CD14-positive monocyte (primary cell): ENCODE data around the gene RBM22. TPM values are rescaled to one million over a fixed set of nuclear protein-coding genes. Genes with fewer than 3 reads are reported as not detected.

ENCODE experiments used
- DNase-seq, 3 donors: peaks; one replicate each; pipeline ENCODE4 v3.0.0-alpha.2; 2011 to 2022
- H2AFZ ChIP-seq: 2 replicates; pipeline ENCODE4 v1.6.0; 2012; ENCODE audit warnings: mild to moderate bottlenecking, low read depth, low read length, inconsistent platforms; ENCODE audit not compliant: insufficient read depth, poor library complexity, severe bottlenecking
- H3K27ac ChIP-seq, 2 donors: 1 replicate in 1 of 2; 2 replicates in 1 of 2; pipeline ENCODE4 v1.5.1; 2012 to 2013; ENCODE audit warnings: low read length in 2 of 2, control low read depth in 1 of 2, inconsistent platforms in 1 of 2, low read depth in 1 of 2, mild to moderate bottlenecking in 1 of 2
- H3K27me3 ChIP-seq, 2 donors: one replicate each; pipeline versions ENCODE4 v1.6.0 to v1.6.1; 2011 to 2013; ENCODE audit warnings: low read length in 2 of 2; ENCODE audit not compliant: control insufficient read depth in 2 of 2, insufficient read depth in 2 of 2
- H3K36me3 ChIP-seq, 2 donors: replicated peaks in 1 of 2; 1 replicate in 1 of 2; 2 replicates in 1 of 2; pipeline versions ENCODE4 v1.5.1 to v1.6.1; 2012 to 2013; ENCODE audit warnings: low read length in 2 of 2, control low read depth in 1 of 2, inconsistent platforms in 1 of 2, mild to moderate bottlenecking in 1 of 2; ENCODE audit not compliant: insufficient read depth in 2 of 2, control insufficient read depth in 1 of 2
- H3K4me1 ChIP-seq, 2 donors: 1 replicate in 1 of 2; 2 replicates in 1 of 2; pipeline versions ENCODE4 v1.5.1 to v1.6.1; 2012 to 2013; ENCODE audit warnings: low read length in 2 of 2, control low read depth in 1 of 2, inconsistent platforms in 1 of 2, mild to moderate bottlenecking in 1 of 2, moderate library complexity in 1 of 2; ENCODE audit not compliant: insufficient read depth in 2 of 2, control insufficient read depth in 1 of 2
- H3K4me2 ChIP-seq: replicated peaks from 2 replicates; pipeline ENCODE3; 2012; ENCODE audit warnings: low read length, moderate library complexity, mild to moderate bottlenecking; ENCODE audit not compliant: poor library complexity, severe bottlenecking; ENCODE audit errors: extremely low read depth
- H3K4me3 ChIP-seq, 3 experiments: fragments of 200-600 bp in 1 of 3; sonication (generic) in 1 of 3; replicated peaks in 1 of 3; 1 replicate in 2 of 3; 2 replicates in 1 of 3; pipeline ENCODE4 v1.5.1; 2011 to 2013; ENCODE audit warnings: low read length in 3 of 3, mild to moderate bottlenecking in 3 of 3, control low read depth in 2 of 3, low read depth in 2 of 3, inconsistent platforms in 1 of 3, moderate library complexity in 1 of 3
- H3K79me2 ChIP-seq: 2 replicates; pipeline ENCODE4 v1.6.0; 2012; ENCODE audit warnings: mild to moderate bottlenecking, control low read depth, inconsistent platforms, low read length, moderate library complexity; ENCODE audit not compliant: insufficient read depth
- H3K9ac ChIP-seq: 2 replicates; pipeline ENCODE4 v1.6.0; 2017; ENCODE audit warnings: low read length, mild to moderate bottlenecking; ENCODE audit not compliant: insufficient read depth, poor library complexity, severe bottlenecking
- H3K9me3 ChIP-seq, 2 donors: replicated peaks in 1 of 2; 1 replicate in 1 of 2; 2 replicates in 1 of 2; pipeline versions ENCODE4 v1.5.1 to v1.6.1; 2012 to 2013; ENCODE audit warnings: low read length in 2 of 2, control low read depth in 1 of 2; ENCODE audit not compliant: control insufficient read depth in 1 of 2, insufficient read depth in 1 of 2
- H4K20me1 ChIP-seq: 2 replicates; pipeline ENCODE4 v1.6.0; 2012; ENCODE audit warnings: mild to moderate bottlenecking, low read length, control low read depth, moderate library complexity; ENCODE audit not compliant: insufficient read depth
- H3K27ac Mint-ChIP-seq, 7 donors: one replicate each; pipeline ENCODE4 v1.8.0; 2020; ENCODE audit warnings: mild to moderate bottlenecking in 7 of 7, mixed read lengths in 7 of 7, moderate library complexity in 6 of 7, inconsistent platforms in 2 of 7
- H3K27me3 Mint-ChIP-seq, 3 donors: one replicate each; pipeline ENCODE4 v1.8.0; 2021 to 2022; ENCODE audit warnings: low read depth in 3 of 3, mild to moderate bottlenecking in 3 of 3, mixed read lengths in 3 of 3, moderate library complexity in 3 of 3, inconsistent platforms in 1 of 3
- H3K36me3 Mint-ChIP-seq, 2 donors: one replicate each; pipeline ENCODE4 v1.8.0; 2020; ENCODE audit warnings: mixed read lengths in 2 of 2, inconsistent platforms in 1 of 2, mild to moderate bottlenecking in 1 of 2
- H3K4me1 Mint-ChIP-seq: one replicate; pipeline ENCODE4 v1.8.0; 2020; ENCODE audit warnings: mild to moderate bottlenecking, mixed read lengths
- H3K4me3 Mint-ChIP-seq, 2 donors: one replicate each; pipeline ENCODE4 v1.8.0; 2020; ENCODE audit warnings: mild to moderate bottlenecking in 2 of 2, mixed read lengths in 2 of 2, moderate library complexity in 1 of 2
- H3K9me3 Mint-ChIP-seq, 7 donors: one replicate each; pipeline ENCODE4 v1.8.0; 2020 to 2022; ENCODE audit warnings: mixed read lengths in 7 of 7, mild to moderate bottlenecking in 6 of 7, moderate library complexity in 6 of 7, inconsistent platforms in 2 of 7
- CTCF ChIP-seq: fragments of 200-600 bp; IDR thresholded peaks from one replicate; pipeline ENCODE4 v1.8.0; 2022; ENCODE audit warnings: antibody characterized with exemption, mild to moderate bottlenecking
- WGBS: methylation state at CpG from one replicate; pipeline ENCODE4 v1.1.5; 2013; ENCODE audit warnings: missing lambda C conversion rate; ENCODE audit not compliant: insufficient coverage; 5-methylcytosine and 5-hydroxymethylcytosine counted together
- intact Hi-C, 2 donors: fragments of 100-400 bp; cut with micrococcal nuclease; formaldehyde crosslinking; loops; one replicate each; pipeline versions ENCODE4 v1.15.0 to v1.15.1; 2023
- polyA plus RNA-seq, 3 donors: library from polyadenylated mRNA; depleted of rRNA in 1 of 3; unstranded in 2 of 3; stranded (reverse) in 1 of 3; fragments of 300-500 nt in 2 of 3; fragments of >200 nt in 1 of 3; fragmentation: Illumina TruSeq in 2 of 3; gene quantifications; 1 replicate in 2 of 3; 2 replicates in 1 of 3; pipeline ENCODE4 v1.2.3, GENCODE V29; 2012 to 2021

RBM22 gene
- polyA plus RNA-seq, 3 donors: 37.9 to 68.4 (median 47.4) TPM

- Mint-ChIP-seq H3K27me3 (peaks cover 0 to 2% (median 0%) of the 10 kb centered on the region in 3 donors), H3K4me1 (peaks cover 13% of the 10 kb centered on the region), H3K4me3 (no peak overlapping the region), H3K36me3 (peaks cover 74 to 79% of the 10 kb centered on the region in 2 donors), H3K27ac (peak overlapping the region in 1 of 7 donors; percentile 57), H3K9me3 (peaks cover 0 to 2% (median 0%) of the 10 kb centered on the region in 7 donors)
- Histone ChIP-seq H3K4me3 (no peak overlapping the region), H3K36me3 (peaks cover 70 to 73% of the 10 kb centered on the region in 2 donors), H3K9ac (no peak overlapping the region), H3K9me3 (no peaks in the 10 kb centered on the region), H3K27ac (no peak overlapping the region), H2AFZ (no peak overlapping the region), H3K27me3 (no peaks in the 10 kb centered on the region), H3K4me2 (no peak overlapping the region), H3K79me2 (no peaks in the 10 kb centered on the region), H3K4me1 (peaks cover 6 to 10% of the 10 kb centered on the region in 2 donors), H4K20me1 (no peaks in the 10 kb centered on the region)
- intact Hi-C loops: no loop called here
- WGBS: 100% methylated on average over 1 of the region's 3 CpGs
- no peak for TF ChIP-seq CTCF
- DNase-seq: no peak
These were observed 8.6 kb downstream of the RBM22 start for GRCh38 chr5:150692276-150692675.

- no peak overlapping the region for H3K4me3 Mint-ChIP-seq
- Histone ChIP-seq H3K9ac (no peak overlapping the region), H3K4me3 (no peak overlapping the region), H3K27me3 (no peaks in the 10 kb centered on the region), H2AFZ (no peak overlapping the region), H3K27ac (no peak overlapping the region), H3K4me2 (no peak overlapping the region), H4K20me1 (no peaks in the 10 kb centered on the region), H3K36me3 (peaks cover 55 to 66% of the 10 kb centered on the region in 2 donors), H3K4me1 (peaks cover 6 to 10% of the 10 kb centered on the region in 2 donors), H3K9me3 (no peaks in the 10 kb centered on the region), H3K79me2 (no peaks in the 10 kb centered on the region)
- no peak for TF ChIP-seq CTCF
- WGBS: 86% methylated on average over 6 of the region's 6 CpGs
- H3K27me3 Mint-ChIP-seq: peaks cover 0 to 2% (median 0%) of the 10 kb centered on the region in 3 donors
- H3K9me3 Mint-ChIP-seq: peaks cover 0 to 2% (median 0%) of the 10 kb centered on the region in 7 donors
- no peak for DNase-seq
- H3K4me1 Mint-ChIP-seq: peaks cover 13% of the 10 kb centered on the region
- no peak overlapping the region for H3K27ac Mint-ChIP-seq
- H3K36me3 Mint-ChIP-seq: peaks cover 66 to 67% of the 10 kb centered on the region in 2 donors
- intact Hi-C loops: no loop called here
These were observed 10.1 kb downstream of the RBM22 start for GRCh38 chr5:150690760-150691159.
